ENCODE measurements around the gene CCDC192. TPM values are rescaled to one million over a fixed set of nuclear protein-coding genes. Genes with fewer than 3 reads are reported as not detected.
"Not testable (repeated sequence)": the region's sequence is repeated elsewhere in the genome, so short reads cannot be mapped to it uniquely, and the experiment has no call there.

CCDC192 gene
- polyA plus RNA-seq, 4 donors: 0.07 to 0.49 TPM; not detected in 2

DNA sequence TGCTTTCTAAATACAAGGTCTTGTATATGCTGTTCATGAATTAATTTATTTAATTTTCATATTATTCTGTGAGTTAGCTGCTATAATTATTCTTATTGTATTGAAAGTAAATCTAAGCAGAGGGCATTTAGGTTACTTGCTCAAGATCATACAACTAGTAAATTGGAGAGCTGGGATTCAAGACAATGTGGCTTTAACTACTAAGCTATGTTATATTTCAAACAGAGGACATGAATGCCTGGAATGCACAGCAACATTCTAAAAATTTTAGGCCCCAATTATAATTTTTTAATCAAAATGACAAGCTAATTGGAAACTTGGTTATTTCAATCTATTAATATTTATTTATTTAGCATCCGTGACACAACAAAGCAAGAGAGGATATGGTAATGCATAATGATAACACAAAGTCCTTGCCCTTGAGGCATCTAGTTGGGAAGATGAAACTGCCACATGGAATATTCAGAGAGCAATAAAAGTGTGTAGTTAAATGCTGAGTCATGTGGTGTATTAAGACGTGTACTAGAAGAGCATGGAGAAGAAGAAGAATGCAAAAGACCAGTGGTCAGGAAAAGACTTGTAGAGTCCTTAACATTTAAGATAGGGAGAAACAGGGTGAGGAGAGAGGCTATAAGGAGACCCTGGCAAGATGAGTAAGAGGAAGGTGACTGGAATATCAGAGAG lies 29.9 kb upstream of the CCDC192 start:
- DNase-seq: no peak
- Histone ChIP-seq H3K4me1 (ENCODE audit: control insufficient read depth in 3 of 3, insufficient read depth in 2 of 3, low read depth in 1 of 3, low read length in 2 of 3) (no peaks in the 10 kb centered on the region), H3K27ac (ENCODE audit: low read depth in 1 of 3, low read length in 2 of 3) (no peak overlapping the region), H3K9me3 (ENCODE audit: control insufficient read depth in 2 of 2, insufficient read depth in 1 of 2, low read depth in 1 of 2, low read length in 1 of 2) (no peaks in the 10 kb centered on the region), H3K27me3 (ENCODE audit: control insufficient read depth in 3 of 3, insufficient read depth in 3 of 3, low read length in 3 of 3) (no peaks in the 10 kb centered on the region), H3K4me3 (ENCODE audit: low read depth in 1 of 3, low read length in 3 of 3) (no peak overlapping the region), H3K36me3 (ENCODE audit: control insufficient read depth in 3 of 3, insufficient read depth in 2 of 3, low read depth in 1 of 3, low read length in 3 of 3) (no peaks in the 10 kb centered on the region)
- 57 to 73% (median 66%) methylated on average over 2 of the region's 2 CpGs for WGBS, 3 donors
- FAIRE-seq: no peak

DNA sequence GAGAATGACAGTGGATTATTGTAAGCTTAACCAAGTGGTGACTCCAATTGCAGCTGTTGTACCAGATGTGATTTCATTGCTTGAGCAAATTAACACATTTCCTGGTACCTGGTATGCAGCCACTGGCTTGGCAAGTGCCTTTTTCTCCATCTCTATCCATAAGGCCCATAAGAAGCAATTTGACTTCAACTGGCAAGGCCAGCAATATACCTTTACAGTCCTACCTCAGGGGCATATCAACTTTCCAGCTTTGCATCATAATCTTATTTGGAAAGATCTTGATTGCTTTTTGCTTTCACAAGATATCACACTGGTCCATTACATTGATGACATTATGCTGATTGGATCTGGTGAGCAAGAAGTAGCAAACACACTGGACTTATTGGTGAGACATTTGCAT lies 26.2 kb upstream of the CCDC192 start:
- not testable (repeated sequence) for H3K27ac ChIP-seq (ENCODE audit: low read depth in 1 of 3, low read length in 2 of 3); FAIRE-seq; H3K36me3 ChIP-seq (ENCODE audit: control insufficient read depth in 3 of 3, insufficient read depth in 2 of 3, low read depth in 1 of 3, low read length in 3 of 3); H3K4me3 ChIP-seq (ENCODE audit: low read depth in 1 of 3, low read length in 3 of 3); H3K4me1 ChIP-seq (ENCODE audit: control insufficient read depth in 3 of 3, insufficient read depth in 2 of 3, low read depth in 1 of 3, low read length in 2 of 3); DNase-seq; H3K9me3 ChIP-seq (ENCODE audit: control insufficient read depth in 2 of 2, insufficient read depth in 1 of 2, low read depth in 1 of 2, low read length in 1 of 2); H3K27me3 ChIP-seq (ENCODE audit: control insufficient read depth in 3 of 3, insufficient read depth in 3 of 3, low read length in 3 of 3)

DNA sequence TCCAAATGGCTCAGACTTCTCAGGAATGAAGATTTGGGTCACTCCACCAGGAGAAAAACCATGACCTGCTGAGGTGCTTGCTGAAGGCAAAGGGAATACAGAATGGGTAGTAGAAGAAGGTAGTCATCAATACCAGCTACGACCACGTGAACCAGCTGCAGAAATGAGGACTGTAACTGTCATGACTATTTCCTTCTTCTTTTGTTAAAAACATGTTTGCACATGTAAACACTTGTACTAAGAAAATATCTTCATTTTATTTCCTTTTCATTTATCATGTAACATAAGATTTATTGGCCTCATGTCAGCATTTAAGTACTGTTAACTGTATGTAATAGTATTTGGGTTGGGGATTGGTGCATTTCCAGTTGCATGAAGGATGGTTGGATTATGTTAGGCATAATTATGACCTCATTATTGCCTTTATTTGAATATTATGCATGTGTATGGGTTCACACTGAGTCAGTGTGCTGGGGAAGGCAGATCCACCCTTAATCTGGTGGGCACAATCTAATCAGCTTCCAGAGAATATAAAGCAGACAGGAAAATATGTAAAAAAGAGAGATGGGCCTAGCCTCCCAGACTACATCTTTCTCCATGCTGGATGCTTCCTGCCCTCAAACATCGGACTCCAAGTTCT lies 23.4 kb upstream of the CCDC192 start:
- not testable (repeated sequence) for DNase-seq; H3K36me3 ChIP-seq (ENCODE audit: control insufficient read depth in 3 of 3, insufficient read depth in 2 of 3, low read depth in 1 of 3, low read length in 3 of 3); H3K27ac ChIP-seq (ENCODE audit: low read depth in 1 of 3, low read length in 2 of 3); H3K9me3 ChIP-seq (ENCODE audit: control insufficient read depth in 2 of 2, insufficient read depth in 1 of 2, low read depth in 1 of 2, low read length in 1 of 2); H3K4me1 ChIP-seq (ENCODE audit: control insufficient read depth in 3 of 3, insufficient read depth in 2 of 3, low read depth in 1 of 3, low read length in 2 of 3); H3K27me3 ChIP-seq (ENCODE audit: control insufficient read depth in 3 of 3, insufficient read depth in 3 of 3, low read length in 3 of 3); H3K4me3 ChIP-seq (ENCODE audit: low read depth in 1 of 3, low read length in 3 of 3); FAIRE-seq
- WGBS, 3 donors: 82 to 88% (median 84%) methylated on average over 3 of the region's 3 CpGs

DNA sequence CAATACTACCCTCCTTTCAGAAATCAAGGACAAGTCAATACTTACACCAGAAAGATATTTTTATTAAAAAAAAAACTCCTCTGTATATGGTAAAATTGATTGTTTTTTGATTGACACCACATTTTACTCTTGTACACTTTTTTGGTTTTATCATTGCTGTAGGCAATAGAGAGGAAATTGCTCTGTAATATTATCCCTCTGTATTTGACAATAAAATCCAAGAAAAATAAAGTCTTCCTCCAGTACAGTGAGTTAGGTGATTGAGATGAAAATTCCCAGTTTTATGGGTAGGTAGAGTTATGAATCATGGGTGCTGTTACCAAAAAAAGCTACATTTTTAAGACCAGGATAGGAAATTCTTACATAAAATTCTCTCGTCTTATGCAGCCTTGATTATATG lies 22.6 kb upstream of the CCDC192 start:
- FAIRE-seq (no peak), DNase-seq (no peak)
- no peak overlapping the region for H3K4me3 ChIP-seq (ENCODE audit: low read depth in 1 of 3, low read length in 3 of 3)
- no peaks in the 10 kb centered on the region for H3K36me3 ChIP-seq (ENCODE audit: control insufficient read depth in 3 of 3, insufficient read depth in 2 of 3, low read depth in 1 of 3, low read length in 3 of 3)
- 90 to 97% (median 96%) methylated on average over 1 of the region's 1 CpG for WGBS, 3 donors
- no peaks in the 10 kb centered on the region for H3K27me3 ChIP-seq (ENCODE audit: control insufficient read depth in 3 of 3, insufficient read depth in 3 of 3, low read length in 3 of 3)
- peaks cover 0 to 3% of the 10 kb centered on the region in 2 donors for H3K9me3 ChIP-seq (ENCODE audit: control insufficient read depth in 2 of 2, insufficient read depth in 1 of 2, low read depth in 1 of 2, low read length in 1 of 2)
- H3K4me1 ChIP-seq (ENCODE audit: control insufficient read depth in 3 of 3, insufficient read depth in 2 of 3, low read depth in 1 of 3, low read length in 2 of 3): no peaks in the 10 kb centered on the region
- no peak overlapping the region for H3K27ac ChIP-seq (ENCODE audit: low read depth in 1 of 3, low read length in 2 of 3)

DNA sequence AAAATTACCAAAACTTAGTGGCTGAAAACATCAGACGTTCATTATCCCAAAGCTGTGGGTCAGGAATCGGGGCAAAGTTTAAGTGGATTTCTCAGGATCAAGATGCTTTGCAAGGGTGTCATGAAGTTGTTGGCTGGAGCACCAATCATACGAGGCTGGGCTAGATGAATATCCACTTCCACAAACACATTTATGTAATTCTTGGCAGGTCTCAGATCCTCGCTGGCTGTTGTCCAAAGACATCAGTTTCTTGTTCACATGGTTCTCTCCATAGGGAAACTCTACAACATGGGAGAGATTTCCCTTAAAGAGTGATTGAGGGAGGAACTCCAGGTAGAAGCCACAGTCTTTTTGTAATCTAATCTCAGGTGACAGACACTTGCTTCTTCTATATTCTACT lies 20.2 kb upstream of the CCDC192 start:
- H3K4me3 ChIP-seq (ENCODE audit: low read depth in 1 of 3, low read length in 3 of 3): no peak overlapping the region
- FAIRE-seq: no peak
- peaks cover 0 to 3% of the 10 kb centered on the region in 2 donors for H3K9me3 ChIP-seq (ENCODE audit: control insufficient read depth in 2 of 2, insufficient read depth in 1 of 2, low read depth in 1 of 2, low read length in 1 of 2)
- no peaks in the 10 kb centered on the region for H3K27me3 ChIP-seq (ENCODE audit: control insufficient read depth in 3 of 3, insufficient read depth in 3 of 3, low read length in 3 of 3)
- no peak for DNase-seq
- 61 to 70% (median 62%) methylated on average over 4 of the region's 4 CpGs for WGBS, 3 donors
- no peak overlapping the region for H3K27ac ChIP-seq (ENCODE audit: low read depth in 1 of 3, low read length in 2 of 3)
- no peaks in the 10 kb centered on the region for H3K4me1 ChIP-seq (ENCODE audit: control insufficient read depth in 3 of 3, insufficient read depth in 2 of 3, low read depth in 1 of 3, low read length in 2 of 3)
- no peaks in the 10 kb centered on the region for H3K36me3 ChIP-seq (ENCODE audit: control insufficient read depth in 3 of 3, insufficient read depth in 2 of 3, low read depth in 1 of 3, low read length in 3 of 3)

DNA sequence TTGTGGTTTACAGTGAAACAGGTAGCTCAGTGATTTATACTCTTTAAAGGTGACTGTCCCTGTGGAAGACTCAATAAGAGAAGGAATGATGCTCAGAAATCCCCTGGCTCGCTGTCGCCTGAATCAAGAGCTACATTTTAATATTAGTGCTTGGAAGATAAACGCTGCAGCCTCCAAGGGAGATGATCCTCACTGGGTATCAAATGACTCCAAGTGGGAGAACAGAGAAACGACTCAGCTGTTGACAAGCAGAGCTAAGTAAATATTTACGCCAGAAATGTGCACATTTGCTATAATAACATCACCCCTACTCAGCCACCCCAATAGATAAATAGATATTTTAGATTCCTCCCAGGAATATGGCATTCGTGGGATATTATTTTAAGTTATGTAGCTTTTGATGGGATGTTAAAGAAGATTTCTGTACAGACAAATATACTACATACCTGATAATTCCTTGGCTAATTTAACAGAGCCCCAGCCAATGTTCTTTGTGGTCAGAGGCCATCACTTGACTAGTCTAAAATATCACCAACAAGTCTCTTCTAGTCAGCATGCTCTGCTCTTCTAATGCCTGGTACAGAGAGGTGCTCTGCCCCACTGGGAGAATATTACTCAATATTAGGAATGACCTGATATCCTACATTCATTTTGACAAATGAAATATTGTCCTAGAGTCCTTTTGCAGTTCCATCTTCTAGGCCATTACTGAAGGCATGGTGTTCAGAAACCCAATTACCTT lies 18.3 kb upstream of the CCDC192 start:
- H3K4me3 ChIP-seq (ENCODE audit: low read depth in 1 of 3, low read length in 3 of 3): no peak overlapping the region
- no peaks in the 10 kb centered on the region for H3K4me1 ChIP-seq (ENCODE audit: control insufficient read depth in 3 of 3, insufficient read depth in 2 of 3, low read depth in 1 of 3, low read length in 2 of 3)
- DNase-seq (no peak), FAIRE-seq (no peak)
- no peaks in the 10 kb centered on the region for H3K36me3 ChIP-seq (ENCODE audit: control insufficient read depth in 3 of 3, insufficient read depth in 2 of 3, low read depth in 1 of 3, low read length in 3 of 3)
- H3K27ac ChIP-seq (ENCODE audit: low read depth in 1 of 3, low read length in 2 of 3): no peak overlapping the region
- peaks cover 0 to 3% of the 10 kb centered on the region in 2 donors for H3K9me3 ChIP-seq (ENCODE audit: control insufficient read depth in 2 of 2, insufficient read depth in 1 of 2, low read depth in 1 of 2, low read length in 1 of 2)
- 64 to 78% (median 77%) methylated on average over 6 of the region's 6 CpGs for WGBS, 3 donors
- no peaks in the 10 kb centered on the region for H3K27me3 ChIP-seq (ENCODE audit: control insufficient read depth in 3 of 3, insufficient read depth in 3 of 3, low read length in 3 of 3)

DNA sequence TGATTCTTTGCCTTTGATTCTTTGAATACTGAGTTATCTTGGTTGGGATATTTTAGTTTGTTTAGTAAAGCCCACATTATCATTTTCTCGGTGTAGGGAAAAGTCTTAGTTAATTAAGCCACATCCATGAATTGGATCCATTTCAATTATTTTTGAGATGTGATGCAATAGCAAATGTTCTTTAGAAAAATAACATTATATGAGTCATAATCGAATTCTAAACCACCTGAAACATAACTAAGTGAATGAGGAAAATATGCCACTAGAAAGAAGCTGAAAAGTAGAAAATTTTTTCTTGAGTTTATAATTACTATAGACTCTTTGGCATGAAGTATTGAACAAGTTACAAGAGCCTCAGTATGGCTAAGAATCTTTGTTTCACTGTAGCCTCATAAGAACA lies 17.5 kb upstream of the CCDC192 start:
- Histone ChIP-seq H3K27me3 (ENCODE audit: control insufficient read depth in 3 of 3, insufficient read depth in 3 of 3, low read length in 3 of 3) (no peaks in the 10 kb centered on the region), H3K36me3 (ENCODE audit: control insufficient read depth in 3 of 3, insufficient read depth in 2 of 3, low read depth in 1 of 3, low read length in 3 of 3) (no peaks in the 10 kb centered on the region), H3K27ac (ENCODE audit: low read depth in 1 of 3, low read length in 2 of 3) (no peak overlapping the region), H3K9me3 (ENCODE audit: control insufficient read depth in 2 of 2, insufficient read depth in 1 of 2, low read depth in 1 of 2, low read length in 1 of 2) (peaks cover 0 to 3% of the 10 kb centered on the region in 2 donors), H3K4me1 (ENCODE audit: control insufficient read depth in 3 of 3, insufficient read depth in 2 of 3, low read depth in 1 of 3, low read length in 2 of 3) (no peaks in the 10 kb centered on the region), H3K4me3 (ENCODE audit: low read depth in 1 of 3, low read length in 3 of 3) (no peak overlapping the region)
- no peak for DNase-seq
- WGBS, 3 donors: 61 to 66% (median 64%) methylated on average over 2 of the region's 2 CpGs
- FAIRE-seq: no peak

DNA sequence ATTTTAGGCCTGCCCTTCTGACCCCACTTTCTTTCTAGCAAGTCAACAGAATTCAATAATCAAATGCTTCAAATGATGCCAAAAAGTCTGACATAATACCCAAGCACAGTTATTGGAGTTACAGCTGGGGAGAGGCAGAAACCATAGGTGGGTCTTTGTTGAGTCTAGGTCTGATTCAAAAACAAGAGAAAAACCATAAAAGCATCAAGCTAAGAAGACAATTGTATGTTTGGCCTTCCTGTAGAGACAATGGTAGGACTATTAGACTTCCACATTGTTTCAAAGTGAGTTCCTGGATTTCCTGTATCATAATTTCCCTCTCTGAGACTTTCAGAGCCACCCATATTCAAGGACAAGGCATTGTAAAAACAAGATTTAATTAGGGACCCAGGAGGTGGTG lies 16.8 kb upstream of the CCDC192 start:
- FAIRE-seq: no peak
- Histone ChIP-seq H3K9me3 (ENCODE audit: control insufficient read depth in 2 of 2, insufficient read depth in 1 of 2, low read depth in 1 of 2, low read length in 1 of 2) (peaks cover 0 to 3% of the 10 kb centered on the region in 2 donors), H3K27me3 (ENCODE audit: control insufficient read depth in 3 of 3, insufficient read depth in 3 of 3, low read length in 3 of 3) (no peaks in the 10 kb centered on the region)

More for the DNA sequence above, 16.8 kb upstream of the CCDC192 start:
- H3K36me3 ChIP-seq (ENCODE audit: control insufficient read depth in 3 of 3, insufficient read depth in 2 of 3, low read depth in 1 of 3, low read length in 3 of 3): no peaks in the 10 kb centered on the region
- H3K4me3 ChIP-seq (ENCODE audit: low read depth in 1 of 3, low read length in 3 of 3): no peak overlapping the region
- H3K4me1 ChIP-seq (ENCODE audit: control insufficient read depth in 3 of 3, insufficient read depth in 2 of 3, low read depth in 1 of 3, low read length in 2 of 3): no peaks in the 10 kb centered on the region
- no peak for DNase-seq
- H3K27ac ChIP-seq (ENCODE audit: low read depth in 1 of 3, low read length in 2 of 3): no peak overlapping the region

Measured in small intestine (tissue), 7 donors.